Measurements from ENCODE around the gene SORT1. TPM values are rescaled to one million over a fixed set of nuclear protein-coding genes. Genes with fewer than 3 reads are reported as not detected.
A peak's percentile ranks its signal among the peaks of the same experiment; 100 is the strongest.

Gene SORT1
- total and polyA plus RNA-seq, 2 of the 13 experiments (the other 11 are each of a cell fraction or from before 2014, with no cell fraction given), result 32.4 to 93.0 TPM

DNA sequence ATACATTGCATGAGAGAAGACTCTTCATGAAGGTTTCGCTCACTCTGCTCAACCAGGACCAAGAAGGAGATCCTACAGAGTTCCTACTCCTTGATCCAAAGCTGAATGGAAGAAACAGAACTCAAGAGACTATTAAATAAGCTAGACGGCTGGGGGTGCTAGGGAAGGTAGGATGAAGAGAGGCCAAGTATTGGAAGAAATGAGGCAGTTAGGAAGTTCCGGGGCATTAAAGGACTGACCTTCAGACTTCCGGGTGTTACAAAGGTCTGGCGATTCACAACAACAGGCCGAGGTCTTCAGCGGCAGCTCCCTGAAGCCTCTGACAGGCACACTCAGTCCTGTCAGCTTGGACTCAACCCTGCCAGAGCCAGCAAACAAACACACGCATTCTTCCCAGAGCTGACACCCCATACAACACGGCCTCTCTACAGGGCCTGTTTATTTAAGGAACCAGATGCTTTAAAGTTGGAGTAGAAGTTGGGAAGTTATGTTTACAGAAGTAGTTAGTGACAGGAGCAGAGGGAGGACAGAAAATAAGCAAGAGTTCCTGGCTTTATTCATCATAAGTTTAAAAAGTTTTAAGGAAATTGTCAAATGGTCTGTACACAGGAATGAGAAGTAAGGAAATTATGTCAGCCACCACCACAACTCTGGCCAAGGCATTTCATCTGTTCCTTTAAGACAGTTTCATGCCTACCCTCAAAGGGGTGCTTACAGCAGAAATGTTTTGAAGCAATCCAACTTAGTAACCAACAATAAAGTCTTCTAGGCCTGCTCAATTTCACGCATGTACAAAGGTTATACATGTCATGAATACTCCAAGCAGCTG is 4.7 kb downstream of the SORT1 start (continued):
- TF ChIP-seq ZNF251 (CRISPR knock-in tag; IDR thresholded peaks at IDR 0.05) (no peak), ZNF451 (CRISPR knock-in tag; IDR thresholded peaks at IDR 0.05) (peak; percentile 57; the same call in 1 of the 2 replicates), NFRKB (IDR thresholded peaks at IDR 0.05) (no peak), ZNF30 (CRISPR knock-in tag; IDR thresholded peaks at IDR 0.05) (no peak), ZNF761 (CRISPR knock-in tag; conservative IDR thresholded peaks at IDR 0.05) (0 out of 2 replicates have a peak, but pooled peaks have one; percentile 31), YY1 (IDR thresholded peaks at IDR 0.05; ENCODE audit: insufficient read depth, insufficient replicate concordance, low read depth, low read length) (no peak), ZNF550 (CRISPR knock-in tag; IDR thresholded peaks at IDR 0.05; ENCODE audit: borderline replicate concordance) (no peak), HNRNPUL1 (IDR thresholded peaks at IDR 0.05; ENCODE audit: low read depth, low read length) (no peak), SRF (IDR thresholded peaks at IDR 0.05; ENCODE audit: low read depth, low read length) (0 out of 2 replicates have a peak, but pooled peaks have one; percentile 20), ZNF225 (CRISPR knock-in tag; IDR thresholded peaks at IDR 0.05) (no peak), ZBTB7B (CRISPR knock-in tag; IDR thresholded peaks at IDR 0.05) (no peak), ZNF720 (CRISPR knock-in tag; IDR thresholded peaks at IDR 0.05) (no peak), ZKSCAN5 (CRISPR knock-in tag; IDR thresholded peaks at IDR 0.05) (peak; percentile 83), KDM4B (CRISPR knock-in tag; IDR thresholded peaks at IDR 0.05) (no peak), GATA4 (IDR thresholded peaks at IDR 0.05; ENCODE audit: borderline replicate concordance, low read depth) (peak; percentile 44; the same call in 1 of the 2 replicates), NFE2L2 (IDR thresholded peaks at IDR 0.05; ENCODE audit: low read length) (no peak), ZNF230 (CRISPR knock-in tag; IDR thresholded peaks at IDR 0.05) (0 out of 2 replicates have a peak, but pooled peaks have one; percentile 59), ATRX (CRISPR knock-in tag; IDR thresholded peaks at IDR 0.05; ENCODE audit: borderline replicate concordance) (no peak)
- TF ChIP-seq, protein P1, sequence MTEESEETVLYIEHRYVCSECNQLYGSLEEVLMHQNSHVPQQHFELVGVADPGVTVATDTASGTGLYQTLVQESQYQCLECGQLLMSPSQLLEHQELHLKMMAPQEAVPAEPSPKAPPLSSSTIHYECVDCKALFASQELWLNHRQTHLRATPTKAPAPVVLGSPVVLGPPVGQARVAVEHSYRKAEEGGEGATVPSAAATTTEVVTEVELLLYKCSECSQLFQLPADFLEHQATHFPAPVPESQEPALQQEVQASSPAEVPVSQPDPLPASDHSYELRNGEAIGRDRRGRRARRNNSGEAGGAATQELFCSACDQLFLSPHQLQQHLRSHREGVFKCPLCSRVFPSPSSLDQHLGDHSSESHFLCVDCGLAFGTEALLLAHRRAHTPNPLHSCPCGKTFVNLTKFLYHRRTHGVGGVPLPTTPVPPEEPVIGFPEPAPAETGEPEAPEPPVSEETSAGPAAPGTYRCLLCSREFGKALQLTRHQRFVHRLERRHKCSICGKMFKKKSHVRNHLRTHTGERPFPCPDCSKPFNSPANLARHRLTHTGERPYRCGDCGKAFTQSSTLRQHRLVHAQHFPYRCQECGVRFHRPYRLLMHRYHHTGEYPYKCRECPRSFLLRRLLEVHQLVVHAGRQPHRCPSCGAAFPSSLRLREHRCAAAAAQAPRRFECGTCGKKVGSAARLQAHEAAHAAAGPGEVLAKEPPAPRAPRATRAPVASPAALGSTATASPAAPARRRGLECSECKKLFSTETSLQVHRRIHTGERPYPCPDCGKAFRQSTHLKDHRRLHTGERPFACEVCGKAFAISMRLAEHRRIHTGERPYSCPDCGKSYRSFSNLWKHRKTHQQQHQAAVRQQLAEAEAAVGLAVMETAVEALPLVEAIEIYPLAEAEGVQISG (CRISPR knock-in tag; IDR thresholded peaks at IDR 0.05), result peak; percentile 85
- TF ChIP-seq, protein P2, sequence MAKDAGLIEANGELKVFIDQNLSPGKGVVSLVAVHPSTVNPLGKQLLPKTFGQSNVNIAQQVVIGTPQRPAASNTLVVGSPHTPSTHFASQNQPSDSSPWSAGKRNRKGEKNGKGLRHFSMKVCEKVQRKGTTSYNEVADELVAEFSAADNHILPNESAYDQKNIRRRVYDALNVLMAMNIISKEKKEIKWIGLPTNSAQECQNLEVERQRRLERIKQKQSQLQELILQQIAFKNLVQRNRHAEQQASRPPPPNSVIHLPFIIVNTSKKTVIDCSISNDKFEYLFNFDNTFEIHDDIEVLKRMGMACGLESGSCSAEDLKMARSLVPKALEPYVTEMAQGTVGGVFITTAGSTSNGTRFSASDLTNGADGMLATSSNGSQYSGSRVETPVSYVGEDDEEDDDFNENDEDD (CRISPR knock-in tag; IDR thresholded peaks at IDR 0.05; ENCODE audit: borderline replicate concordance), result no peak
- TF ChIP-seq, protein P3, sequence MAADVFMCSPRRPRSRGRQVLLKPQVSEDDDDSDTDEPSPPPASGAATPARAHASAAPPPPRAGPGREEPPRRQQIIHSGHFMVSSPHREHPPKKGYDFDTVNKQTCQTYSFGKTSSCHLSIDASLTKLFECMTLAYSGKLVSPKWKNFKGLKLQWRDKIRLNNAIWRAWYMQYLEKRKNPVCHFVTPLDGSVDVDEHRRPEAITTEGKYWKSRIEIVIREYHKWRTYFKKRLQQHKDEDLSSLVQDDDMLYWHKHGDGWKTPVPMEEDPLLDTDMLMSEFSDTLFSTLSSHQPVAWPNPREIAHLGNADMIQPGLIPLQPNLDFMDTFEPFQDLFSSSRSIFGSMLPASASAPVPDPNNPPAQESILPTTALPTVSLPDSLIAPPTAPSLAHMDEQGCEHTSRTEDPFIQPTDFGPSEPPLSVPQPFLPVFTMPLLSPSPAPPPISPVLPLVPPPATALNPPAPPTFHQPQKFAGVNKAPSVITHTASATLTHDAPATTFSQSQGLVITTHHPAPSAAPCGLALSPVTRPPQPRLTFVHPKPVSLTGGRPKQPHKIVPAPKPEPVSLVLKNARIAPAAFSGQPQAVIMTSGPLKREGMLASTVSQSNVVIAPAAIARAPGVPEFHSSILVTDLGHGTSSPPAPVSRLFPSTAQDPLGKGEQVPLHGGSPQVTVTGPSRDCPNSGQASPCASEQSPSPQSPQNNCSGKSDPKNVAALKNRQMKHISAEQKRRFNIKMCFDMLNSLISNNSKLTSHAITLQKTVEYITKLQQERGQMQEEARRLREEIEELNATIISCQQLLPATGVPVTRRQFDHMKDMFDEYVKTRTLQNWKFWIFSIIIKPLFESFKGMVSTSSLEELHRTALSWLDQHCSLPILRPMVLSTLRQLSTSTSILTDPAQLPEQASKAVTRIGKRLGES (CRISPR knock-in tag; IDR thresholded peaks at IDR 0.05; ENCODE audit: borderline replicate concordance), result no peak
- TF ChIP-seq, protein P4, sequence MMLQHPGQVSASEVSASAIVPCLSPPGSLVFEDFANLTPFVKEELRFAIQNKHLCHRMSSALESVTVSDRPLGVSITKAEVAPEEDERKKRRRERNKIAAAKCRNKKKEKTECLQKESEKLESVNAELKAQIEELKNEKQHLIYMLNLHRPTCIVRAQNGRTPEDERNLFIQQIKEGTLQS (CRISPR knock-in tag; IDR thresholded peaks at IDR 0.05), result no peak
